ENCODE measurements around the gene PPP2R2B. TPM values are rescaled to one million over a fixed set of nuclear protein-coding genes. Genes with fewer than 3 reads are reported as not detected.

The PPP2R2B gene
- total RNA-seq, 1 donor from 2014 or later = 1.2 TPM

DNA sequence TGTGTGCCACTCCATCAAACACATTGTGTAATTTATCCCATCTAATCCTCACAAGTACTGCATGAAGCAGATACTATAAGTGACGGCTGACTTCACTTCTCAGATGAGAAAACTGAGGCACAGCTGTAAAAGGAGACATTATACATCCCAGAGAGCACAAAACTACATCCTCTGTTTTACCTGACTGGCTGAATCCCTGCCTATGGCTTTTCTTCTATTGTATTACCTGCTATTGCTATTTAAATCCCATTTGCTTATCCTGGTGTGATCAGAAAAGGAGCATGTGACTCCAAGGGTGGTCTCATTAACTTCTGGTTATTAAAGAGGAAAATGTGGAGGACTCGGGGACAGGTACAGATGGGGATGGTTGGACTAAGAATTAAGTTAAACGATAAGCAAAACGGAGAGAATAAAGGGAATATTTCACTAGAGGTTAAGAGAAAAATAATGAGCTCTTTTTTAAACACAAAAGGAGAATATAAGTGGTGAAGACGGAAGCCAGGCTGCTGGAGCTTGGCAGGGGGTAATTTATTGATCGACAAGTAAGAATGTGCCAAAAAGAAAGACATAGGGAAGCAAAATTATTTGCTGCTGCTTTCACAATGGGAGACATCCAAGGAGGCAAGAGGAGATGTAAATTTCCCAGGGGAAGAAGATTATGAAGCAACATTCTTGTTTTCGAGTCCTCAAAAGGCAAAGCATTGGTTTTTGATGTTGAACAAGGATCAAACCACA is 206.8 kb downstream of the PPP2R2B start:
- Histone ChIP-seq H3K27me3 (ENCODE audit: control insufficient read depth, insufficient read depth, low read length) (no peaks in the 10 kb centered on the region), H3K36me3 (ENCODE audit: control insufficient read depth, insufficient read depth, low read length) (no peaks in the 10 kb centered on the region), H3K4me3 (ENCODE audit: low read depth, low read length) (no peak overlapping the region)
- TF ChIP-seq, protein P1, sequence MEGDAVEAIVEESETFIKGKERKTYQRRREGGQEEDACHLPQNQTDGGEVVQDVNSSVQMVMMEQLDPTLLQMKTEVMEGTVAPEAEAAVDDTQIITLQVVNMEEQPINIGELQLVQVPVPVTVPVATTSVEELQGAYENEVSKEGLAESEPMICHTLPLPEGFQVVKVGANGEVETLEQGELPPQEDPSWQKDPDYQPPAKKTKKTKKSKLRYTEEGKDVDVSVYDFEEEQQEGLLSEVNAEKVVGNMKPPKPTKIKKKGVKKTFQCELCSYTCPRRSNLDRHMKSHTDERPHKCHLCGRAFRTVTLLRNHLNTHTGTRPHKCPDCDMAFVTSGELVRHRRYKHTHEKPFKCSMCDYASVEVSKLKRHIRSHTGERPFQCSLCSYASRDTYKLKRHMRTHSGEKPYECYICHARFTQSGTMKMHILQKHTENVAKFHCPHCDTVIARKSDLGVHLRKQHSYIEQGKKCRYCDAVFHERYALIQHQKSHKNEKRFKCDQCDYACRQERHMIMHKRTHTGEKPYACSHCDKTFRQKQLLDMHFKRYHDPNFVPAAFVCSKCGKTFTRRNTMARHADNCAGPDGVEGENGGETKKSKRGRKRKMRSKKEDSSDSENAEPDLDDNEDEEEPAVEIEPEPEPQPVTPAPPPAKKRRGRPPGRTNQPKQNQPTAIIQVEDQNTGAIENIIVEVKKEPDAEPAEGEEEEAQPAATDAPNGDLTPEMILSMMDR (IDR thresholded peaks at IDR 0.05; ENCODE audit: insufficient read depth, low read length, poor library complexity, severe bottlenecking) = no peak
- DNase-seq (ENCODE audit: low read depth) = no peak

DNA sequence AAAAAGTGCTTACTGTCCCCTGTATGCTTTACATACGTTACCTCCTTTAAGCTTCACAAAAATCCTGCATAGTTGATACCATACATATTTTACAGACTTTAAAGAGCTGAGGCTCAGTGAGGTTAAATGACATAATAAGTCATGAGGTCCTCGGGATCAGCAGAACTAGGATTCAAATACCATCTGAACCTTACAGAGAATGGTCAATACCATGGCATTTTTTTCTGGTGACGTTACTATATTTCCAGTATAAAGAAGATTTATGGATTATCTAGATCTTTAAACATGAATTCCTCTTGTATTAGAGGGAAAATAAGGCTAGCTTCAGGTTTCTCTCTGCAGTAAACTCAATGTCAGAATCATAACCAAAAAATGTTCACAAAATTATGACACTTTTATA is 208.9 kb downstream of the PPP2R2B start:
- no peaks in the 10 kb centered on the region for H3K36me3 ChIP-seq (ENCODE audit: control insufficient read depth, insufficient read depth, low read length)

DNA sequence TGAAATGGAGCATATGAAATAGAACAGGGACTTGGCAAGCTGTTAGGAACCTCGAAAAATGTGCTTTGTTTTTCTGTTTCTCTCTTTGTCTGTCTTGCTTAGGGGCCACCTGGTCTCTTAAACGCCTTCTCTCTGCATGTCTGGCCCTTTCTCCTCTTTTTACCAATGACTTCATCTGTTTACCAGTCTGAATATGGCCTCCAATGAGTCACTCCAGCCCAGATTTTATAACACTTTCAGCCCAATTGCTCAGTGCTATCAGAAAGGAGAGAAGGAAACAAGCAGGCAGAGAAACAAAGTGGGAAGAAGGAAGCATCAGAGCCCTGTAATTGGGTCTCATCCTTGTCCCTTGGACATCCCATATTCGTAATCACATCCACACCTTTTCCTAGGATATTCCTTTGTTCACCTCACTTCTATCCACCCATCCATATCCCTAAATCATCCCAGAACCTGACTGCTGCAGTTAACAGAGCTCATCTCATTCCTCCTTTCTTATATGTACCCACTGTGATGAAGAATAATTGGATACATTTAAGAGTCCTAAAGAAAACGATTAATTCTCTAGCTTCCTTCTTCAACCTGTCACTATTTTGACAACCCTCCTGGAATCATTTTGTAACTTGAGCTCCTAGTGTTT is 210.8 kb downstream of the PPP2R2B start:
- TF ChIP-seq, protein P1 (IDR thresholded peaks at IDR 0.05; ENCODE audit: insufficient read depth, low read length, poor library complexity, severe bottlenecking) = no peak

More for the DNA sequence above, 208.9 kb downstream of the PPP2R2B start:
- TF ChIP-seq, protein P1 (IDR thresholded peaks at IDR 0.05; ENCODE audit: insufficient read depth, low read length, poor library complexity, severe bottlenecking) = no peak
- DNase-seq (ENCODE audit: low read depth) = no peak
- no peak overlapping the region for H3K4me3 ChIP-seq (ENCODE audit: low read depth, low read length)
- H3K27me3 ChIP-seq (ENCODE audit: control insufficient read depth, insufficient read depth, low read length) = no peaks in the 10 kb centered on the region

DNA sequence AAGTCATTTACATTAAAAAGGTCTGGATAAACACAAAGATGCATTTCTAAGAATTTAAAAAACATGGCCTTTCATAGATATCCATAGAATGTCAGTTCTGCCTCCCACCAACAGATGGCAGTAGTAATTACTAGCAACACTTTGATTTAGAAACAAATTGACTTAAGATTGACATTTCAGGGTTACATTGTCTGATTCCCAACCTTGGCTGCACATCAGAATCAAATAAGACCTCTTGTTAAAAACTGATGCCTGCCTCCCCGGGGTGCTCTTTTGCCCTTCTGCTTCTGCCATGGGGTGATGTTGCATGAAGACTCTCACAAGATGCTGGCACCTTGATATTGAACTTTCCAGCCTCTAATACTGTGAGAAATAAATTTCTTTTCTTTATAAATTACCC is 216.3 kb downstream of the PPP2R2B start:
- no peaks in the 10 kb centered on the region for H3K27me3 ChIP-seq (ENCODE audit: control insufficient read depth, insufficient read depth, low read length)
- no peak for DNase-seq (ENCODE audit: low read depth)
- H3K4me3 ChIP-seq (ENCODE audit: low read depth, low read length) = no peak overlapping the region
- no peaks in the 10 kb centered on the region for H3K36me3 ChIP-seq (ENCODE audit: control insufficient read depth, insufficient read depth, low read length)
- TF ChIP-seq, protein P1 (IDR thresholded peaks at IDR 0.05; ENCODE audit: insufficient read depth, low read length, poor library complexity, severe bottlenecking) = peak; percentile 33

More for the DNA sequence above, 210.8 kb downstream of the PPP2R2B start:
- Histone ChIP-seq H3K27me3 (ENCODE audit: control insufficient read depth, insufficient read depth, low read length) (no peaks in the 10 kb centered on the region), H3K4me3 (ENCODE audit: low read depth, low read length) (no peak overlapping the region), H3K36me3 (ENCODE audit: control insufficient read depth, insufficient read depth, low read length) (no peaks in the 10 kb centered on the region)
- DNase-seq (ENCODE audit: low read depth) = peak; percentile 31

DNA sequence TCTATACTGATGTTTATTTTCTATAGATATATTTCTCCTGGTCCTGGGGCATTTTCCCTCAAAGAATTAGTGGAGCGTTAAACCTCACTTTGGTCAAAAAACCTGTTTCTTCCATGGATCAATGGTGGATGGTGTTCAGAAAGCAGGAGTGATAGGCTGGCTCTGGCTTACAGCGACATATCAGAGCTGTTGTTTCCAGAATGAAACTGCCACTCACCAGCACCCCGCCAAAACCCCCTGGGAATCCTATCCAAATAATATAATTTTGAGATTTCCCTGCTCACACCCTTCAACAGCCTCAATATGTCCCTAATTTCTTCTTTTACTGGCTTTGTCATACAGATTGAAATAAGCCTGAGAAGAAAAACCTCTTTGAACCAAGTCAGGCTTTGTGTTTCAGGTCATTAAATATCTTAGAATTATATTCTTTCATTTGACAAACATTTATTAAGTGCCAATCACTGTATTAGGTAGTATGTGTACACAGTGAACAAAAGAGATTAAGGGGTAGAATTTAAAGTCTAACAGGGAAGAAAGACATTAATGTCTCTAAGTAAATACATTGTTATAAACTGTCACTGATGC is 218.1 kb downstream of the PPP2R2B start:
- TF ChIP-seq, protein P1 (IDR thresholded peaks at IDR 0.05; ENCODE audit: insufficient read depth, low read length, poor library complexity, severe bottlenecking) = no peak
- no peak for DNase-seq (ENCODE audit: low read depth)

More for the DNA sequence above, 218.1 kb downstream of the PPP2R2B start:
- H3K27me3 ChIP-seq (ENCODE audit: control insufficient read depth, insufficient read depth, low read length) = no peaks in the 10 kb centered on the region
- H3K4me3 ChIP-seq (ENCODE audit: low read depth, low read length) = no peak overlapping the region
- no peaks in the 10 kb centered on the region for H3K36me3 ChIP-seq (ENCODE audit: control insufficient read depth, insufficient read depth, low read length)

All from kidney epithelial cell (primary cell).